ENCODE data around the gene LAPTM4A. TPM values are rescaled to one million over a fixed set of nuclear protein-coding genes. Genes with fewer than 3 reads are reported as not detected.

The LAPTM4A gene
- polyA plus RNA-seq, 3 donors from 2014 or later, result 116 to 164 (median 153) TPM

DNA sequence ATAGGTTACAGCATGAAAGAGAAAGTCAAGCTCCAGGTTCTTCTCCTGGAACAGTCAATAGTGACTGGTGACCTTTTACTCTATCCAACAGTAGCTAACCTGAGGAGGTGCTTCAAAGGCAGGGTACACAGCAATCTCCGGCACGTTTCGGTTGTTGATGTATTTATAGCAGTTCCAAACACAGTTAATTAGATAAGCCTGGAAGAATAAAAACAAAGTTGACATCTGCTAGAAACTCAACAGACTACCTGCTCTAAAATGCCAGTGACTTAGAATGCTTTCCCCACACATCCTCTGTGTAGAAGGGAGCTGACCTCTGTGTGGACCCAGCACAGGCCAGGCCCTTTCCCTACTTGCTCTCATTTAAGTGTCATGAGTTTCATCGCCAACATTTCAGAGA lies 17.2 kb downstream of the LAPTM4A start:
- Mint-ChIP-seq H3K4me3 (no peak overlapping the region), H3K36me3 (peaks cover 38 to 83% (median 59%) of the 10 kb centered on the region in 3 donors), H3K27ac (no peak overlapping the region), H3K27me3 (ENCODE audit: low read depth in 3 of 3) (no peaks in the 10 kb centered on the region), H3K9me3 (no peaks in the 10 kb centered on the region), H3K4me1 (peaks cover 2 to 11% of the 10 kb centered on the region in 2 donors)
- no peak for DNase-seq

- Mint-ChIP-seq H3K4me1 (peaks cover 2 to 11% of the 10 kb centered on the region in 2 donors), H3K36me3 (peaks cover 47 to 88% (median 66%) of the 10 kb centered on the region in 3 donors), H3K4me3 (no peak overlapping the region), H3K9me3 (no peaks in the 10 kb centered on the region), H3K27me3 (ENCODE audit: low read depth in 3 of 3) (peaks cover 0 to 2% (median 0%) of the 10 kb centered on the region in 3 donors), H3K27ac (no peak overlapping the region)
- no peak for DNase-seq
Observed at GRCh38 chr2:20033322-20033721, 18.1 kb downstream of the LAPTM4A start.

GRCh38 chr2:20030224-20030623 lies 21.2 kb downstream of the LAPTM4A start:
- no peaks in the 10 kb centered on the region for H3K9me3 Mint-ChIP-seq
- no peak overlapping the region for H3K4me3 Mint-ChIP-seq
- H3K4me1 Mint-ChIP-seq, result no peaks in the 10 kb centered on the region
- DNase-seq, result no peak
- peaks cover 46 to 69% (median 46%) of the 10 kb centered on the region in 3 donors for H3K36me3 Mint-ChIP-seq
- peak overlapping the region in 1 of 6 donors; percentile 19 for H3K27ac Mint-ChIP-seq
- H3K27me3 Mint-ChIP-seq (ENCODE audit: low read depth in 3 of 3), result peaks cover 0 to 2% (median 0%) of the 10 kb centered on the region in 3 donors

DNA sequence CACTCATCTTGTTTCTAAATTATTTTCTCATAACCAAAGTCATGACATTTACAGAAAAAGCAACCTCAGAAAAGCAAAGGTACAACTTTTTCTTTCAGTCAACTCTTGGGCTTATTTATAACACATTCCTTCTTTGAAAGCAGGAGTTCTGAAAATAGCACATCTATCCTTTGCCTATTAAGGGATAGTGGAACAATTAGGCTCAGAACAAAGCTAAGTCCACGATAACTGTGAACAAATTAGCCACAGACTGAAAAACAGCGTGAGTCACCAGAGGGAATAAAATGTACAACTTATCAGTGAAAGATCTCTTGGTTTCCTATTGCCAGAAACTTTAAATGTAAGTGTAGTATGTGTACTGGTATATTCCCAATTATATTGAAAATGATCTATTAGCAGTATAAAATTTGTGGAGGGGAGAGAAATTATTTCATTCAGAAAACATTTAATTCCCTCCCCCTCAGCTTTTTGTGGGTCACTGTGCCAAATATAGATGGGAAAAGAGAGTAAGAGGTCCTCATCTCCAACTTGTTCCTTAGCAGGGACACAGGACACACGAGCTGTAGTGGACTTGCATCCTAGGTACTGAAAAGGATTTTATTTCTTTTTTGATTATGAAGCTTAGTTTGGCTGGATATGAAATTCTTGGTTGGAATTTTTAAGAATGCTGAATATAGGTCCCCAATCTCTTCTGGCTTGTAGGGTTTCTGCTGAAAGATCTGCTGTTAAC lies 23.6 kb downstream of the LAPTM4A start:
- H3K9me3 Mint-ChIP-seq, result no peaks in the 10 kb centered on the region
- no peaks in the 10 kb centered on the region for H3K4me1 Mint-ChIP-seq
- no peak overlapping the region for H3K4me3 Mint-ChIP-seq
- H3K27ac Mint-ChIP-seq, result no peak overlapping the region
- H3K36me3 Mint-ChIP-seq, result peaks cover 41 to 52% (median 46%) of the 10 kb centered on the region in 3 donors
- no peak for DNase-seq
- H3K27me3 Mint-ChIP-seq (ENCODE audit: low read depth in 3 of 3), result peaks cover 0 to 2% (median 0%) of the 10 kb centered on the region in 3 donors

DNA sequence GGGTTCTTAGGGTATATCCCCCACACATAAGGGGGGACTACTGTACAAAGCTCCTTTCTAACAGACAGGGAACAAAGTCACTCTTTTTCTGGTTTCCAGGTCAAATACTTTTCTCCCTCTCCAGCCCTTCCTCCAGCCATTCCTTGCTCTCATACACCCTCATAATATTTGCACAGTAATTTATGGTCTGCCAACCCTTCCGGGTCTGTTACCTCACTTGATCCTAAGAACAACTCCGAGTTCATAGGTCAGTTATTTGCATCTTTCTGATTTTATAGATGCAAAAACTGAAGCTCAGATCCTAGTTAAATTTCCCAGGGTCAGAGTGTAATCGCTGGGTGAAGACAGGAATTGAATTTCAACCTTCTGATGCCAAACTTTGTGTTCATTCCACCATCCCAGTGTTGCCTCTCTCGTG lies 24.2 kb downstream of the LAPTM4A start:
- H3K27me3 Mint-ChIP-seq (ENCODE audit: low read depth in 3 of 3), result peaks cover 0 to 2% (median 0%) of the 10 kb centered on the region in 3 donors
- no peak overlapping the region for H3K4me3 Mint-ChIP-seq
- peaks cover 0 to 1% (median 0%) of the 10 kb centered on the region in 6 donors for H3K9me3 Mint-ChIP-seq
- H3K36me3 Mint-ChIP-seq, result peaks cover 35 to 49% (median 48%) of the 10 kb centered on the region in 3 donors
- H3K27ac Mint-ChIP-seq, result no peak overlapping the region
- DNase-seq, result no peak
- H3K4me1 Mint-ChIP-seq, result no peaks in the 10 kb centered on the region

DNA sequence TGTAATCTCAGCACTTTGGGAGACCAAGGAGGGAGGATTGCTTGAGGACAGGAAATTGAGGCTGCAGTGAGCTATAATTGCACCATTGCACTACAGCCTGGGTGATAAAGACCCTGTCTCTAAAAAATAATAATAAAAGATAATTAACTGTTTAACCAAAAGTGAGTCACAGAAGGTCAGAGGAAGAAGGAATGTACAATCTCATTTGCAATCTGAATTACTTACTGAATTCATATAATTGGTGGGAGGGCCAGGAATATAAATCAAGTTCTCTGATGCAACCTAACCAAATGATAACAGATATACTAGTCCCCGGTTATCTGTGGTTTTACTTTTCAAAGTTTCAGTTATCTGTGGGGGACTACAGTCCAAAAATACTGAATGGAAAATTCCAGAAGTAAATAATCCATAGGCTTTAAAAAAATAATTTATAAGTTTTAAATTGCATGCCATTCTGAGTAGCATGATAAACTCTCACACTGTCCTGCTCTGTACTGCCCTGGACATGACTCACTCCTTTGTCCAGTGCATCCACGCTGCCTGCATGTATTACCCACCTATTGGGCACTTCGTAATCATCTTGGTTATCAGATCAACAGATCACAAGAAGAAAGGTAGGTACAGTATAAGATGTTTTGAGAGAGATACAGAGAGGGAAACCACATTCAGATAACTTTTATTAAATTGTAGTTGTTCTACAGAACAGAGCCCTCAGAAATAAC lies 26.2 kb downstream of the LAPTM4A start:
- Mint-ChIP-seq H3K4me3 (no peak overlapping the region), H3K36me3 (peaks cover 32 to 43% (median 35%) of the 10 kb centered on the region in 3 donors), H3K4me1 (no peaks in the 10 kb centered on the region), H3K27ac (no peak overlapping the region), H3K9me3 (peaks cover 5 to 14% (median 7%) of the 10 kb centered on the region in 6 donors), H3K27me3 (ENCODE audit: low read depth in 3 of 3) (peaks cover 0 to 2% (median 1%) of the 10 kb centered on the region in 3 donors)
- DNase-seq, result no peak

- Mint-ChIP-seq H3K36me3 (peaks cover 21 to 28% (median 23%) of the 10 kb centered on the region in 3 donors), H3K9me3 (peaks cover 5 to 16% (median 7%) of the 10 kb centered on the region in 6 donors), H3K4me1 (no peaks in the 10 kb centered on the region), H3K27ac (no peak overlapping the region), H3K4me3 (no peak overlapping the region), H3K27me3 (ENCODE audit: low read depth in 3 of 3) (peaks cover 0 to 2% (median 2%) of the 10 kb centered on the region in 3 donors)
- no peak for DNase-seq
Observed at GRCh38 chr2:20023688-20024087, 27.7 kb downstream of the LAPTM4A start.

GRCh38 chr2:20021405-20022009 lies 29.9 kb downstream of the LAPTM4A start:
- Mint-ChIP-seq H3K4me1 (no peaks in the 10 kb centered on the region), H3K36me3 (peaks cover 8 to 17% (median 17%) of the 10 kb centered on the region in 3 donors), H3K27me3 (ENCODE audit: low read depth in 3 of 3) (peaks cover 0 to 2% (median 0%) of the 10 kb centered on the region in 3 donors), H3K4me3 (no peak overlapping the region), H3K27ac (no peak overlapping the region), H3K9me3 (peaks cover 5 to 16% (median 7%) of the 10 kb centered on the region in 6 donors)
- DNase-seq, result no peak

- Mint-ChIP-seq H3K36me3 (peaks cover 8 to 17% (median 17%) of the 10 kb centered on the region in 3 donors), H3K4me1 (no peaks in the 10 kb centered on the region), H3K4me3 (no peak overlapping the region), H3K27ac (no peak overlapping the region), H3K9me3 (peaks cover 5 to 16% (median 7%) of the 10 kb centered on the region in 6 donors), H3K27me3 (ENCODE audit: low read depth in 3 of 3) (peaks cover 2 to 5% (median 3%) of the 10 kb centered on the region in 3 donors)
- no peak for DNase-seq
Observed at GRCh38 chr2:20019747-20020146, 31.7 kb downstream of the LAPTM4A start.

GRCh38 chr2:20018601-20019152 lies 32.8 kb downstream of the LAPTM4A start:
- Mint-ChIP-seq H3K36me3 (peaks cover 8 to 17% (median 13%) of the 10 kb centered on the region in 3 donors), H3K9me3 (peaks cover 5 to 16% (median 7%) of the 10 kb centered on the region in 6 donors), H3K27me3 (ENCODE audit: low read depth in 3 of 3) (peaks cover 2 to 9% (median 7%) of the 10 kb centered on the region in 3 donors), H3K4me1 (no peaks in the 10 kb centered on the region), H3K4me3 (no peak overlapping the region), H3K27ac (no peak overlapping the region)
- DNase-seq, result no peak

DNA sequence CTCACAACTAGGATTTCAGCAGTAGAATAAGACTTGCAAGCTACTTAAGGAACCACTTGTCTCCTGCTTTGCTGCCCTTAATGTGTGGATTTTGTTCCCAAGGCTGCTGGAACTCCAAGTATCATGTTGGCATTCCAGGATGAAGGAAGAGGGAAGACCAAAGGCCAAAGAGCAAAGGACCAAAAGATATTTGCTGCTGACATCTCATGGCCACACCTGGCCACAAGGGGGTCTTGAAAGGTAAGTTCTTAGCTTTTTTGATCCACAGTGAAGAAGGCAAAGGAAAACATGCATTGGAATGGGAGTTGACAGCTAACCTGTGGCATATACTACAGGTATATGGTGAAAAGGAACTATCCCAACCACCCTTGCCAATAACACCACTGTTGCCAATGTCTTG lies 35.1 kb downstream of the LAPTM4A start:
- H3K4me3 Mint-ChIP-seq, result no peak overlapping the region
- H3K27ac Mint-ChIP-seq, result no peak overlapping the region
- no peak for DNase-seq
- H3K4me1 Mint-ChIP-seq, result peaks cover 13 to 15% of the 10 kb centered on the region in 2 donors
- H3K36me3 Mint-ChIP-seq, result peaks cover 0 to 11% (median 0%) of the 10 kb centered on the region in 3 donors
- peaks cover 0 to 8% (median 0%) of the 10 kb centered on the region in 6 donors for H3K9me3 Mint-ChIP-seq
- H3K27me3 Mint-ChIP-seq (ENCODE audit: low read depth in 3 of 3), result peaks cover 4 to 18% (median 16%) of the 10 kb centered on the region in 3 donors

GRCh38 chr2:20015482-20016083 lies 35.8 kb downstream of the LAPTM4A start:
- H3K4me1 Mint-ChIP-seq, result peaks cover 13 to 15% of the 10 kb centered on the region in 2 donors
- H3K27me3 Mint-ChIP-seq (ENCODE audit: low read depth in 3 of 3), result peaks cover 7 to 20% (median 18%) of the 10 kb centered on the region in 3 donors
- DNase-seq, result peak; percentile 17 to 36 (median 24)
- peaks cover 0 to 8% (median 0%) of the 10 kb centered on the region in 3 donors for H3K36me3 Mint-ChIP-seq
- peaks cover 0 to 6% (median 0%) of the 10 kb centered on the region in 6 donors for H3K9me3 Mint-ChIP-seq
- H3K27ac Mint-ChIP-seq, result no peak overlapping the region
- H3K4me3 Mint-ChIP-seq, result no peak overlapping the region
